Measurements from ENCODE around the gene PXN.
"Not testable (repeated sequence)": the region's sequence is repeated elsewhere in the genome, so short reads cannot be mapped to it uniquely, and the experiment has no call there.

PXN gene

DNA sequence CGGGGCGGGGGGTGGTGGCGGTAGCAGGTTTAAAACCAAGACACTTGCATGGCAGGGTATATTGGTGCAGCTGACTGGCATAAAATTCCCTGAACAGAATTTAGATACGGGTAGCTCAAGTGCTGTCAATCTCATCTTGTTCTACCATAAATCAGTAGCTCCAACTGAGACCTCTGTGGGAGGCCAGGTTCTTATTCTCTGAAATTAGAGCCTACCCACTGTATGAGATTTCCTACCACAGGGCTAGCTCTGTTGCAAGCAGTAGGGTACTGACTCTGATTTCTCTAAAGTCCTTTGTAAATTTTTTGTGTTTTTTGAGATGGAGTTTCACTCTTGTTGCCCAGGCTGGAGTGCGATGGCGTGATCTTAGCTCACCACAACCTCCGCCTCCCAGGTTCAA is 61.4 kb downstream of the PXN start:
- DNase-seq: no peak

DNA sequence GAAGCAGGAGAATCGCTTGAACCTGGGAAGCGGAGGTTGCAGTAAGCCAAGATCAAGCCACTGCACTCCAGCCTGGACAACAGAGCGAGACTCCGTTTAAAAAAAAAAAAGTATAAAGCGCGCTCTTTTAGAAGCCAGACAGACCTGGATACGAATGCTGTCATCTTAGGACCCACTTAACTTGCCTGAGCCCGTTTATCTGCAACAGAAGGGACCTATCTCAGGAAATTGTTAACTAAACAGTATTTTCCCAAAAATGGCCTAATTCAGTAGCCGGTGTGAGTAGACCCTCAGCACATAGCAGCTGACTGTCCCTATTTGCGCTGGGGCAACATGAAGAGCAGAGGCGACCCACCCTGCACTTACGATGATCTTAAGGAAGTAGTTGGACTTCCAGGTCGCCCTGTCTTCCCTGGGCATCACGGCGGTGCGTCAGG is 65.1 kb downstream of the PXN start:
- peak; percentile 18 for DNase-seq

DNA sequence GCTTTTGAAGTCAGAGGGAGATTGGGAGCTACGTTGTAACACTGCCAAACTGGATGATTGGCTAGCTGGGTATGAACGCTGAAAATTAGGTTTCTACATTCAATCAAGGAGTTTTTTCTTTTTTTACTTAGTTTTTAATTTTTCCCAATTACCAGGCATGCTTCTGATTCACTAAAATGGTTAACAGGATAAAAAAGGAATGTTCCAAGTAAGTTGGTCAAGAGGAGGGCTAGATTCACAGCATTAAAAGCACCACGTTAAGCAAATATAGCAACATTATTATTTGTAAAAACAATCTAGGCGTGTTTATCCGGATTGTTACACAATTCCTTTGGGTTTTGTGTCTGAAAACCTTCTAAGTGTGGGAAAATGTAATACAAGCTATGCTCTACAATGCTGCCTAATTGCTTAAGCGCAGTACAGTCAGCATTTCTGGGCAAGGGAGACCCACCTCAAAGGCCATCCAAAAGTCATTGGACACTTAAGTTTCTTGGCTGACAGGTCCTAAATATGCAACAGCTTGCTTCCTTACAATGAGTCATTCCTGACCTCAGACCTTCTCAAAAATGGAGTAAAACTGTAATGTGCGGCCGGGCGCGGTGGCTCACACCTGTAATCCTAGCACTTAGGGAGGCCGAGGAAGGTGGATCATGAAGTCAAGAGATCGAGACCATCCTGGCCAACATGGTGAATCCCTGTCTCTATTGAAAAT is 65.8 kb downstream of the PXN start:
- DNase-seq: peak; percentile 59

- DNase-seq: peak; percentile 26
These were observed 66.5 kb downstream of the PXN start for GRCh38 chr12:120199025-120199424.

GRCh38 chr12:120197542-120197887 is 68.0 kb downstream of the PXN start:
- DNase-seq: no peak

GRCh38 chr12:120196817-120197541 is 68.6 kb downstream of the PXN start:
- DNase-seq: peak; percentile 17

DNA sequence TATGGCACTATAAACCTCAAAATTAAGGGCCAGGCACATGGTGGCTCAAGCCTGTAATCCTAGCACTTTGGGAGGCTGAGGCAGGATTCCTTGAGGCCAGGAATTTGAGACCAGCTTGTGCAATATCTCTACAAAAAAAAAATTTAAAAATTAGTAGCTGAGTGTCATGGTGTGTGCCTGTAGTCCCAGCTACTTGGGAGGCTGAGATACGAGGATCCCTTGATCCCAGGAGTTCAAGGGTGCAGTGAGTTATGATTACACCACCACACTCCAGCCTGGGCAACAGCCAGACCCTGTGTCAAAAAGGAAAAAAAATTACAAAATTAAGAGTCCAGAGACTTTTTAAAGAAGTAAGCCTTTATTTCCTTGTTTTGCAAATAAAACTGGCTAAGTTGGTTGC is 69.2 kb downstream of the PXN start:
- DNase-seq: no peak

GRCh38 chr12:120194534-120195395 is 70.8 kb downstream of the PXN start, which contains the start of gene GCN1:
Gene GCN1 (minus strand): TSS chr12:120194715. CDS start chr12:120194697, 18 bp downstream.
- peak; percentile 91 for DNase-seq

GRCh38 chr12:120194226-120194533 is 71.3 kb downstream of the PXN start:
- DNase-seq: no peak

- DNase-seq: not testable (repeated sequence)
These were observed 72.2 kb downstream of the PXN start for GRCh38 chr12:120193286-120193685.

- no peak for DNase-seq
These were observed 74.5 kb downstream of the PXN start for GRCh38 chr12:120190985-120191480.

GRCh38 chr12:120190386-120190785 is 75.1 kb downstream of the PXN start:
- DNase-seq: no peak

GRCh38 chr12:120186654-120187053 is 78.9 kb downstream of the PXN start:
- no peak for DNase-seq

- no peak for DNase-seq
These were observed 82.3 kb downstream of the PXN start for GRCh38 chr12:120183211-120183631.

DNA sequence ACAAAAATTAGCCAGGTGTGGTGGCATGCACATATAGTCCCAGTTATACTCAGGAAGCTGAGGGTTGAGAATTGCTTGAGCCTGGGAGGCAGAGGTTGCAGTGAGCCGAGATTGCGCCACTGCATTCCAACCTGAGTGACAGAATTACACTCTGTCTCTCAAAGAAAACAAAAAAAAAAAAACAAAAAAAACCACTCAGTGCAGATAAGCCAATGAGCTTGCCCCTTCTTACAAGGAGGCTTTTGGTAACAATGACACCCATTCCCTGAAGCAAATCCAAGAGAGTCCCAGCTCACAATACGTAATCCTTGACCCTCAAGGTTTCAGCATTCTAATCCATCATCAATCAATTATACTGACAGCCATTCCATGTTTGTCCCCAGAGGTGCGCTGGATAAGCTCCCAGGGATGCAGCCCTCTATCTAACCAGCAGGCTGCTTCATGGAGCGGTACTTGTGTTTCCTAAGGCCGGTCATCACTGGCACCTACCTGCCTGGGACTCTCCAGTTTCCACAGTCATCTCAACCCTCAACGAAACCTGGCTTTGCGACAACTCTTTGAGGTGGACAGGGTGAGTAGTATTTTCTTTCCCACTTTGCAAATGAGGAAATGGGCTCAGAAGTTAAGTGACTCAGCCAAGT is 83.4 kb downstream of the PXN start:
- no peak for DNase-seq

GRCh38 chr12:120180975-120181374 is 84.6 kb downstream of the PXN start:
- DNase-seq: no peak

DNA sequence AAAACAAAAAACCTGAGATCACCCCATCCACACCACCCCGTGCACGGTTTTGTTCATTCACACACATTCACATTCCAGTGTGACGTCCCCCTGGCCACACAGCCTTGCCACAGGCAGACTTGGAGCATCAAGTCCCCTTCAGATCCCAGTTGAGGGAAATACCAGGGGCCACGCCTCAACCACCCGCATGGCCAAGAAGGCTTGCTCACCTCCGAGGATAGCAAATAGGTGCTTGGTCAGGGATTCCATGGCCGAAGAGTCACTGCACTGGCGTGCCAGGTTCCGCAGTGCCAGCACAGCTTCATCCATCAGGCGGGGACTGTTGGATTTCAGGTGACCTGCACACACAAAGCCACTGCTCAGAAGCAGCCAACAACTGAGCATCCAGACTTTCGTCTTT is 90.0 kb downstream of the PXN start:
- DNase-seq: no peak

- DNase-seq: no peak
These were observed 90.5 kb downstream of the PXN start for GRCh38 chr12:120175062-120175461.

GRCh38 chr12:120172053-120172452 is 93.5 kb downstream of the PXN start:
- DNase-seq: no peak

DNA sequence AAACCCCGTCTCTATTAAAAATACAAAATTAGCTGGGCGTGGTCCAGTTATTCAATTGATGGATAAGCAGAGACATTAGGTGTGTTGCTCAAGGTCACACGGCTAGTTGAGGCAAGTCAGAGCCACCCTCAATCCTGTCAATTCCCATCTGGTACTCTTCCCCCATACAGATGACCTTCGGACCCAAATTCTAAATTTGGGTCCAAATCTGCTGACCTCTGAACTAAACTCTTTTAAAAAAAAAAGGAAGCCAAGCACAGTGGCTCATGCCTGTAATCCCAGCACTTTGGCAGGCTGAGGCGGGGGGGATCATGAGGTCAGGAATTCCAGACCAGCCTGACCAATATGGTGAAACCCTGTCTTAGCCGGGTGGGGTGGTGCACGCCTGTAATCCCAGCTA is 94.9 kb downstream of the PXN start:
- DNase-seq: no peak

- DNase-seq: no peak
These were observed 95.6 kb downstream of the PXN start for GRCh38 chr12:120169946-120170345.

GRCh38 chr12:120168337-120168736 is 97.2 kb downstream of the PXN start:
- DNase-seq: no peak

DNA sequence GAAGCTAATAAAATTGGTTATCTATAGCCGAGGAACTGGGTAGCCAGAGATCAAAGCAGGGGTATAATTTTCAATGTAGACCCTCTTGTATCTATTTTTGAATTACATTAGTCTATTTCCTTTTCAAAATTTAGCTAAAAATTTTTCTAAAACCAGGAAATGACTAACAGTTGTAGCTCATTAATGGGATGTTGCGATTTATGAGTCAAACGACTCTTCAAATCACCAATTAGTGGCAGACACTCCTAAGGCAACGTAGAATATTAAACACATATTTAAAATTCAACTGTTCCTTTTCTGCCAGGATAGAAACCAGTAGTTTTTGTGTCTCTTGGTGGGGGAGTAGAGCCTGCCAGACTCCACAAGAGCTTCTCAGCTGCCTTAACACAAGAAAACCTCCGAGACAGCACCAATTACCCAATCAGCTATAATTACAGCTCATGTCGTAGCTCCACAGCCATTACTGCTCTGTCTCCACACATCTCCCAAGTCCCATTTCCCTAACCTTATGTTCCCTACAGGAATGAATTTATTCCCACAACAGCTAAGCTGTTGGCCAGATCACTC is 97.9 kb downstream of the PXN start:
- no peak for DNase-seq

All from stimulated activated CD4-positive, alpha-beta T cell treated with anti-CD3 and anti-CD28 coated beads, Interleukin-15, amount 100 ng/mL, for 24 hours (primary cell).